DLD1 (cell line): ENCODE data around the gene LRRC17.
"Not testable (repeated sequence)": the region's sequence is repeated elsewhere in the genome, so short reads cannot be mapped to it uniquely, and the experiment has no call there.

ENCODE experiments used
- in situ Hi-C: cut with HindIII; loops from 2 replicates; pipeline ENCODE4 v1.10.0; 2017; ENCODE audit warnings: low sequenced_read_pairs

Gene LRRC17

DNA sequence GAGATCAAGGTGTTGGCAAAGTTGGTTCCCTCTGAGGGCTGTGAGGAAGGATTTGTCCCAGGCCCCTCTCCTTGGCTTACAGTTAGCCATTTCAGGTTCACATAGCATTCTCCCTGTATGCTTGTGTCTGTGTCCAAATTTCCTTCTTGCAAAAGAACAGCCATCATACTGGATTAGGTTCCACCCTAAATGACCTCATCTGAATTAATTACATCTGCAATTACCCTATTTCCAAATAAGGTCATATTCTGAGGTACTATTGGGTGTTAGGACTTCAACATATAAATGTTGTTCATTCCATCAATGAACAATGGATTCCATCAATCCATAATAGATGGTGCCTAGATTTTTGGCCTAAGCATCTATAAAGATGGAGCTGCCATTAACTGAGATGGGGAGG is 16.2 kb upstream of the LRRC17 start:
- in situ Hi-C loops, result no loop called here

GRCh38 chr7:102897211-102897631 is 15.6 kb upstream of the LRRC17 start:
- in situ Hi-C loops, result no loop called here

- in situ Hi-C loops, result no loop called here
These were observed 14.8 kb upstream of the LRRC17 start for GRCh38 chr7:102897856-102898531.

GRCh38 chr7:102898532-102898859 is 14.3 kb upstream of the LRRC17 start:
- in situ Hi-C loops, result no loop called here

DNA sequence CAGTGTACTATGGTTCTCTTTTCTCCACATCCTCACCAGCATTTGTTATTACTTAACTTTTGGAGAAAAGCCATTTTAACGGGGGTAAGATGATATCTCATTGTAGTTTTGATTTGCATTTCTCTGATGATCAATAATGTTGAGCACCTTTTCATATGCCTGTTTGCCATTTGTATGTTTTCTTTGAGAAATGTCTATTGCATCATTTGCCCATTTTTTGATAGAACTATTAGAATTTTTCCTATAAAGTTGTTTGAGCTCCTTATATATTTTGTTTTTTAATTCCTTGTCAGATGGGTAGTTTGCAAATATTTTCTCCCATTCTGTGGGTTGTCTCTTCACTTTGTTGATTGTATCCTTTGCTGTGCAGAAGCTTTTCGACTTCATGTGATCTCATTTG is 10.7 kb upstream of the LRRC17 start:
- in situ Hi-C loops, result not testable (repeated sequence)

- in situ Hi-C loops, result not testable (repeated sequence)
These were observed 9.2 kb upstream of the LRRC17 start for GRCh38 chr7:102903576-102903975.

DNA sequence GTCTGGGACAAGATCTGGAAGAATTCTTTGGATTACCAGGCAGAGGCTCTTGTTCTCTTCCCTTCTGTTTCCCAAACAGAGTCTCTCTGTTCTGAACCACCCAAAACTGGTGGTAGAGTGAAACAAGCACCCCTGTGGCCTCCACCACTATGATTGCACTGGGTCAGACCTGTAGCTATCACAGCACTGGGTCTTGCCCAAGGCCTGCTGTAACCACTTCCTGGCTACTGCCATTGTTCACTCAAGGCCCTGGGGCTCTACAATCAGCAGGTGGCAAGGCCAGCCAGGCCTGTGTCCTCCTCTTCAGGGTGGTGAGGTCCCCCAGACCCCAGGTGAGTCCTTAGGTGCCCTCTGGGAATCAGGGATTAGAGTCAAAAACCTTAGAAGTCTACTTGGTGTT is 4.1 kb upstream of the LRRC17 start:
- in situ Hi-C loops, result no loop called here

GRCh38 chr7:102913826-102914225 is 1.0 kb downstream of the LRRC17 start:
- in situ Hi-C loops, result no loop called here

DNA sequence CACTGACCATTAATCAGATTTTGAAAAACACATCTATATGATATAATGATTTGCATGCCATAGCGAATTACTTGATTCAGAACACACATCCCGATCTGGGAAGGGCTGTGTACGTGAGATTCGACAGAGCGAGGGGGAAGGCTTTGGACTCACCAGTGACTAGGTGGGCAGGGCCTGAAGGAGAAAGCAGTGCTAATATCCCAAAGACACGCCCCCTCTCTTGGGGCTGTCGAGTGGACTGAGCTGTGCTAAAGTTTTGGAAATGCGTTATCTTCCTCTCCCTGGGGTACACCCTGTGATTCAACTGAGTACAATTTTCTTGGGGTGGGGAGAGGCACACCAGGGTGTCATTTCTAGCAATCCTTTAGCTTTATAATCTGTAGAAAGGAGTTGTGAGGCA is 1.8 kb downstream of the LRRC17 start:
- in situ Hi-C loops, result no loop called here

GRCh38 chr7:102916426-102916825 is 3.6 kb downstream of the LRRC17 start:
- in situ Hi-C loops, result no loop called here

GRCh38 chr7:102916881-102917280 is 4.1 kb downstream of the LRRC17 start:
- in situ Hi-C loops, result no loop called here

- in situ Hi-C loops, result no loop called here
These were observed 4.9 kb downstream of the LRRC17 start for GRCh38 chr7:102917436-102918353.

GRCh38 chr7:102918845-102919244 is 6.0 kb downstream of the LRRC17 start:
- in situ Hi-C loops, result no loop called here

- in situ Hi-C loops, result no loop called here
These were observed 13.4 kb downstream of the LRRC17 start for GRCh38 chr7:102925976-102926782.

GRCh38 chr7:102926783-102927140 is 14.0 kb downstream of the LRRC17 start:
- in situ Hi-C loops, result no loop called here

DNA sequence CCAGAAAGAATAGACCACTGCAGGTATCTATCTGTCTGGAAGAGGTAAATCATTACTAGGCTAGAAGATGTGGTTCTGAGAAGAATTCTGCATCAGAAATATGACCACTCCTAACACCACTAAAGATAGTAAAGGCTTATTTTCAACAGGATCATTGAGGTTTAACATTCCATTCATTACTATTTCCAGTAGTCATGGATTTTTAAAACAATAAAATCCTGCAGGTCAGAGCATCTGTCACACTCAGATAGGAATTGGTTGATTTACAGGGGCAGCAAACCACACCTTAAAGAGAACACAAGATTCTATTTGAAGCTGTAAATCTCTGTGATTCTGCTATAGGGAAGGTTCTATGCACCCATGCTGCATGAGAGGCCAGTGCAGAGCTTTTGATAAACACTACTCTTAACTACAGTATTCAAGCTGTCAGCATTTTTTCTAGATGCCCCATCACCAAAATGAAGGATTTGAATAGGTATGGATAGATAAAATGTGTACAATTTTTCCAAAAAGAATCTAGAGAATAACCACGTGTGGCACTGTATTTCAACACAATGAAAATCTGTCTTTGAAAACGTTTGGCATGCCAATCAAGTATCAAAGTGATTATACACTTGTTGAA is 14.6 kb downstream of the LRRC17 start:
- in situ Hi-C loops, result no loop called here

GRCh38 chr7:102931757-102932156 is 19.0 kb downstream of the LRRC17 start:
- in situ Hi-C loops, result no loop called here

GRCh38 chr7:102933763-102934162 is 21.0 kb downstream of the LRRC17 start:
- in situ Hi-C loops, result no loop called here

DNA sequence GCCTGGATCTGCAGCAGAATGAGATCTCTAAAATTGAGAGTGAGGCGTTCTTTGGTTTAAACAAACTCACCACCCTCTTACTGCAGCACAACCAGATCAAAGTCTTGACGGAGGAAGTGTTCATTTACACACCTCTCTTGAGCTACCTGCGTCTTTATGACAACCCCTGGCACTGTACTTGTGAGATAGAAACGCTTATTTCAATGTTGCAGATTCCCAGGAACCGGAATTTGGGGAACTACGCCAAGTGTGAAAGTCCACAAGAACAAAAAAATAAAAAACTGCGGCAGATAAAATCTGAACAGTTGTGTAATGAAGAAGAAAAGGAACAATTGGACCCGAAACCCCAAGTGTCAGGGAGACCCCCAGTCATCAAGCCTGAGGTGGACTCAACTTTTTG is 21.4 kb downstream of the LRRC17 start:
- in situ Hi-C loops, result no loop called here

DNA sequence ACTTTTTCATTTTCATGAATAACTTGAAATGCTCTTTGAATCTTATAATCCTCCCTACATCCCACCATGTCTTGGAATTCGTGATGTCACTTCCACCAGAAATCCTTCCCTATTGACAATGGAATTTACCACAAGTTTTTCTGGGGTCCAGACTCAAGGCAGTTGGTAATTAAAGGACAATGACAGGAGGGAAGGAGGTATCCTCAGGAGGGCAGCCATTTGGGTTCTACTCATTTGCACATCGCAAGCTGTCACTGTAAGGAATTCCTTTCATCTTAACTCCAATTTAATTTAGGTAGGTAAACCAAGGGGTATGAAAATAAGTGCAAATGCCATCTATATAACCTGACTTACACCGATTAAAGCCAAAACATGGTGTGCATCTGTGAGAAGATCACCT is 21.9 kb downstream of the LRRC17 start:
- in situ Hi-C loops, result no loop called here

- in situ Hi-C loops, result no loop called here
These were observed 22.8 kb downstream of the LRRC17 start for GRCh38 chr7:102935450-102936115.
